ENCODE measurements around the gene SCN2B.

SCN2B gene

DNA sequence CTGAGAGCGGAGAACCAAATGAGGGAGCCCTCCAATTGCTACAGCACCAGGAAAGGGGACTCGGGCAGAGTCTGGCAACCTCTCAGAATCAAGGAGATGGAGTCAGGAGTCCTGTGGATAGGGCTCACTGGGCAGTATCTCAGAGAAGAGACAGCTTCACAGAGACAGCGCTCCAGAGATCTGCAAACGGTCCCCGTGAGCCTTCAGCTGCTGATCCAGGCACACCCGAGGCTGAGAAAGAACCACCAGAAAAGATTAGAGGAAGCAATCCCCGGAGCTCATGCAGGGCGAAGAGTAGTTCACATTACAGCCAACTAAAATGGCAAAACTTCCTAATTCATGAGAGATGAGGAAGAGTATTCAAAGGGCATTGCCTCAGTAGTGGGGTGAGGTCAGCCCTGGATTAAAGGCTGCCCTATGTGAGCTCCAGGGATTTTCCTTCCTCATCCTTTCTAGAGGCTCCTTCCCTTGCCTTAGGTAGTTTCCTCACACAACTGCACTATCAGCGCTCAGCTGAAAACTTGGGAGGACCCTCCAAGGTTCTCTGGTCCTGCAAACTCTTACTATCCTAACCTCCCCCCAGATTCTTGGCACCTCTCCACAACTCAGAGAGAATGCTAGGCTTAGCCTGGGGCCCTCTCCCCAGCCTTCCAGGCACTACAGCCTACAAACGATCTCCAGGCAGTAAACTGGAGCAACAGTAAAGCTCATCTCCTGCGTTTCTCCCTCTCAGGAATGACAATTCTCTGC, 47.5 kb downstream of the SCN2B start:
- DNase-seq = no peak

DNA sequence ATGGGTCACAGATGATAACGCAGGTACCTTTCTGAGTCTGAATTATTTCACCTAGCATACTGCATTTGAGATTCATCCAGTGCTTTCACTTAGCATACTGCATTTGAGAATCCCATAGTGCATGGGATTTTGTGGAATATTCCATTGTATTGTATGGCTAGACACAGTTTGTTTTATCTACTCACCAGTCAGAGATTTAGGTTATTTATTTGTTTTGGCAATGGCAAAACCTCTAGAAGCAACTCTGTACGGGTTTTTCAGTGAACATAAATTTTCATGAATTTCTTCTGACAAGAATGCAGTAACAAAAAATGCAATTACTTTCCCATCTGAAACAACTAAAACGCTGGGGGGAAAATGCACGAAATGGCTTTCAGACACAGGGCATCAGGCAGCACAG, 48.1 kb downstream of the SCN2B start:
- no peak for DNase-seq

DNA sequence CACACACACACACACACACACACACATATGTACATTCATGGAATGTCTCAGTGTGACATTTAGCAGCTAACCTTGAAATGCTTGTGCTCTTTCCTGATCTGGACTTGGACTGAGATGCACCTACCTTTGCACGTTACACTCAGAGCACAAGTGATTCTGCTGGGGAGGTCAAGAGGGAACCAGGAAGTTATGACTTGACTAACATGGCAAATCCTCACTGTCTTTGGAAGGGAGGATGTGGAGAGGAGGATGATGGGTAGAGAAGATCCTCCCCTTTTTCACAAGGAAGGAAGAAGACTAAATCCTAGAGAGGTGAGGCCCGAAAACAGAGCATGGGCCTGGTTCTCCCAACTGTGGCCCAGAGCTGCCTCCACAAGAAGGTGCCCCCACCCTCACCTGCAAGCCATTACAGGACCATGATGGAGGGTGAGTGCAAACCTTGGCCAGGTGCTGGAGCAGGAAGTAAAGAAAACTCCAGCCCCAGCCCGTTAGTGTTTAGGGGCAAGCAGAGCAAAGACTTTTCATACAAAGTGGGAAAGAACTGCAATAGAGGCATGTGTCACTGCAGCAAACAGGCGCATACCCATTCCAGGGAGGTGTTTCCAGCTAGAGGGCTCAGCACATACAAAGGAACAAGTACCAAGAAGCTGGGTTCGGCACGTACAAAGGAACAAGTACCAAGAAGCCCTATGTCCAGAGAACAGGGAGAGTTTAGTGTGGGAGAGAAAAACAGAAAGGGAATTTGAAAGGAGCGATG, 50.2 kb downstream of the SCN2B start:
- no peak for DNase-seq

DNA sequence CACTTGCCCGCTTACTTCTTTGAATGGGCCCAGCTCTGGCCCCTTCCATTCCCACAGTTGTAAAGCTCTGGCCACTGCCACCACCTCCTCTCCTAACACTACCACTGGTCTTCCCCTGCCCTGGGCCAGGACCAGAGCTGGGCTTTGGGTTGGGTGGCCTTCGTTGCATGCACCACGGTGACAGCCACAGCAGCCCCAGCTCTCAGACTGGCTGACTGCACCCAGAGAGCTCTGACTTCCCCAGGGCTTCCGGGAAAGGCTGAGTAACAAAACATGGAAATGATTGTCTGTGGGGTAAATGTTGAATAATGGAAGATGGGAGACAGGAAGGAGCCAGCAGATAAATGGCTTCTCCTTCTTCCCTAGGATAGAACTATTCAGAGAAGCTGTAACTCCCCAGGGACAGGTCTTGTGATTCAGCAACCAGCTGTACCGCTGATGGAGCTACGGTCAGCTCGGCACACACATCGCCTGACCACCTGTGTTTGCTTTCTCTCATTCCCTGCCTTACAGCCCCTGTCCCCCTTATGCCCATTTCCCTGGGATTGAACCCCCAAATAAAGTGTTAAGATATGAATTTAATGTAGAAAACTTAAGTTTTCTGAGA, 51.4 kb downstream of the SCN2B start:
- no peak for DNase-seq

DNA sequence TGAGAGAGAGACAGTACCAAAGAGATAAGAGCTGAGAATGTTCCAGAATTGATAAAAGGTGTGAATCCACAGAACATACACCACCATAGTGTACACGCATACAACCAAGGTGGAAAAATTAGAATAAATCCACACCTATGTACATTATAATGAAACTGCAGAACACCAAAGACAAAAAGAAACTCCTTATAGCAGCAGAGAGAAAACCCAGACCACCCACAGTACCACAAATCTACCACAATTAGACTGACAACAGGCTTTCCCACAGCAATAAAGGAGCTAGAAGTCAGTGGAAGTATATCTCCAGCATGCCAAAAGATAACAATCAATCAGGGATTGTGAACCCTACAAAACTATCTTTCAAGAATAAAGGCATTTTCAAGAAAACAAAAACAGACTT, 55.6 kb downstream of the SCN2B start:
- no peak for DNase-seq

DNA sequence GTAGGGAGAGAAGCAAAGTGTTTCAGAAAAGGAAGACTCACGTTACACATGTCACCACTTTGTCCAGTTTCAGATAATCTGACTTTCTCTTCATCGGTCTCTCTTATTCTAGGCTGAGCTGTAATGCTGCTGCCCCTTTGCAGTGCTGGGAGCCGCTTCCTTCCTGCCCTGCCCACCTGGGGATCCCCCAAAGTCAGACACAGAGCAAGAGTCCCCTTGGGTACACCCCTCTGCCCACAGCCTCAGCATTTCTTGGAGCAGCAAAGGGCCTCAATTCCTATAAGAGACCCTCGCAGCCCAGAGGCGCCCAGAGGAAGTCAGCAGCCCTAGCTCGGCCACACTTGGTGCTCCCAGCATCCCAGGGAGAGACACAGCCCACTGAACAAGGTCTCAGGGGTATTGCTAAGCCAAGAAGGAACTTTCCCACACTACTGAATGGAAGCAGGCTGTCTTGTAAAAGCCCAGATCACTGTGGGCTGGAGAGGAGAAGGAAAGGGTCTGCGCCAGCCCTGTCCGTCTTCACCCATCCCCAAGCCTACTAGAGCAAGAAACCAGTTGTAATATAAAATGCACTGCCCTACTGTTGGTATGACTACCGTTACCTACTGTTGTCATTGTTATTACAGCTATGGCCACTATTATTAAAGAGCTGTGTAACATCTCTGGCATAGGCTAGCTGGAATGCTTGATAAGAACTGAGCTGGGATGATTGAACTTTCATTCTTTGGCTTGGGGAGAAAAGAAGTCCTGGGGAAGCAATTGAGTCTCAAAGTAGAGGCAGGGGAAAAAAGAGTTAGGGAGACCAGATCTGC, 58.4 kb downstream of the SCN2B start:
- DNase-seq = no peak

DNA sequence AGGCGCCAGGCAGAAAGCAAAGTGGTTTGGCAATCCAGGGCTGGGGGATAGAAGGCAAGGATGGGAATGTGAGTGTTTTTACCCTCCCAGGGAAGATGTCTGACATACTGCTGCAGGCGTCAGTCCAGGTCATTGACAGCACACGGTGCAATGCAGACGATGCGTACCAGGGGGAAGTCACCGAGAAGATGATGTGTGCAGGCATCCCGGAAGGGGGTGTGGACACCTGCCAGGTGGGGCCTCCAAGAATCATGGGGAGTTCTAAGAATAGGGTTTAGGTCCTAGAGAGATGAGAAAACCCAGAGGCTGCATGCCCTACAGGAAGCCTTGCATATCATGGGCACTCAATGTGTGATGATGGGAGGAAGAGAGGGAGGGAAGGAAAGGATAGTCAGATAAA, 61.4 kb downstream of the SCN2B start:
- DNase-seq = no peak

DNA sequence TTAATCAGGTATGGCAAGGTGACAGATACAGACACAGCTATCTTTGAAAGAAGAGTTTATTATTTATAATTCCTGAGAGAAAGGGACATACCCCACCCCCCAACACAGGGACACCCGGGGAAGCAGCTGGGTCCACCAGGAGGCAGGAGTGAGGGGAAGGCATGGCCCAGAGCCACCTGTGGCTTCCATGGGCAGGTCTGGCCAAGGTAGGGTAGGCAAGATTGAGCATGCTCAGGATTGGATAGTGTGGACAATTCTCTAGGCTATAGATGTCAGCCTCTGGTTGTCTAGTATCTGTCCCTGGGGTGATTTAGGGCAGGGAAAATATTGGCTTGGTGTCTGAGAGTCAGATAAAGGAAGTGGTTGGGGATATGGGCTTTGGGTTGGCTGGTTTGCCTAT, 62.2 kb downstream of the SCN2B start:
- no peak for DNase-seq

DNA sequence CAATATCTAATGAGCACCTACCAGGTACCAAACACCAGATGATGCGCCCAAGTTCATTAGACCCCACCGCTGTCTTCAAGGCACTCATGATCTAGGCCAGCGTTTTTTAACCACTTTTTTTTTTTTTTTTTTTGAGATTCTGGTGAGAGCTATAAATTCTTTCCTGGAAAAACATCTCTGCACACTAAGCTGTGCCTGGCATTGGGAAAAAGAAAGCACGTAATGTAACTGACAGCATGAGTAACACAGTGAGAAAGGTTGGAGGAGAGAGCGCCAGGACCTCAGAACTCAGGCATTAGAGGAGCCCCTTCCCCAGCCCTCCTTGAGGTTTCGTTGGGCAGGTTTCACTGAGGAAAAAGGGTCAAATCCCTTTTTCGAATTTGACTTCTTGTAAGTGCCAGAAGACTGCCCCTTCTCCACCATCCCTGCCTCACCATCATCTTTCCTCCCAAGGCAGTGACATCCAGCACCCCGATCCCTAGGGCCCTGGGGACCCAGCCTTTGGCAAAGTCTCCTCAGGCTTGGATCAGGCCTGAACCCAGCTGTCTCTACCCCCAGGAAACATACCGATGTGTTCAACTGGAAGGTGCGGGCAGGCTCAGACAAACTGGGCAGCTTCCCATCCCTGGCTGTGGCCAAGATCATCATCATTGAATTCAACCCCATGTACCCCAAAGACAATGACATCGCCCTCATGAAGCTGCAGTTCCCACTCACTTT, 63.6 kb downstream of the SCN2B start:
- no peak for DNase-seq
